ENCODE results near the gene SLC12A1. TPM values are rescaled to one million over a fixed set of nuclear protein-coding genes. Genes with fewer than 3 reads are reported as not detected.
A peak's percentile ranks its signal among the peaks of the same experiment; 100 is the strongest.

The SLC12A1 gene
- total and polyA plus RNA-seq, 2 experiments from 2014 or later, result 0.57 to 0.59 TPM

DNA sequence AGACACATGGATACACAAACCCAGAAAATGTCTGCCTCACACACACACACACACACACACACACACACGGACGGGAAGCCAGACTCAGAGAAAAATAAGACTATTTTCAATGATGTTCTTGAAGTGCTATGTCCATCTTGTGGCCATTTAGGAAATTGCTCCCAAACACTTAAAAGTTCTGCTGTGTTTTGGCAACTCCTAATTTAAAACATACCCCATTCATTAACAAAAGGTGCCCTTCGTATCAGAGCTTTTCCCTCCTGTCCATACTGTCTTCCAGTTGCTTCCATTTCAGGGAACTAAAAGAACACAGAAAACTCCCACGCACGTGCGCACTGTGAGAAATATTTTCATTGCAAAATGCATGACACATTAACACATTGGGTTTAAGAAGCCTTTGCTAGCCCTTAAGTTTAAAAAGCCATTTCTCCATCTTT, 44.6 kb downstream of the SLC12A1 start:
- Histone ChIP-seq H3K36me3 (ENCODE audit: insufficient read depth) (no peaks in the 10 kb centered on the region), H3K79me2 (replicated peaks; ENCODE audit: insufficient read depth) (no peaks in the 10 kb centered on the region), H2AFZ (peak overlapping the region; percentile 82), H4K20me1 (replicated peaks; ENCODE audit: insufficient read depth) (no peaks in the 10 kb centered on the region), H3K4me1 (ENCODE audit: insufficient read depth) (no peaks in the 10 kb centered on the region), H3K9me2 (ENCODE audit: insufficient read depth) (no peaks in the 10 kb centered on the region), H3K4me2 (no peak overlapping the region), H3K4me3 (no peak overlapping the region), H3K27me3 (ENCODE audit: insufficient read depth) (no peaks in the 10 kb centered on the region), H3K27ac (ENCODE audit: low read depth) (no peak overlapping the region), H3F3A (replicated peaks; ENCODE audit: low read depth) (no peaks in the 10 kb centered on the region)
- H3K27me3 Mint-ChIP-seq (ENCODE audit: insufficient read depth, low read depth, poor library complexity), result peaks cover 10% of the 10 kb centered on the region
- no peaks in the 10 kb centered on the region; the same call in 2 of the 3 replicates for H3K4me1 Mint-ChIP-seq
- DNase-seq (ENCODE audit: low spot score) (peak; percentile 85), ATAC-seq (peak; percentile 68)
- TF ChIP-seq JUNB (IDR thresholded peaks at IDR 0.05; ENCODE audit: unreplicated experiment) (no peak), ZNF114 (CRISPR knock-in tag; IDR thresholded peaks at IDR 0.05) (no peak), NANOG (IDR thresholded peaks at IDR 0.05; ENCODE audit: borderline replicate concordance) (no peak), ZNF331 (CRISPR knock-in tag; IDR thresholded peaks at IDR 0.05; ENCODE audit: low read depth) (no peak)
- TF ChIP-seq, protein P1, sequence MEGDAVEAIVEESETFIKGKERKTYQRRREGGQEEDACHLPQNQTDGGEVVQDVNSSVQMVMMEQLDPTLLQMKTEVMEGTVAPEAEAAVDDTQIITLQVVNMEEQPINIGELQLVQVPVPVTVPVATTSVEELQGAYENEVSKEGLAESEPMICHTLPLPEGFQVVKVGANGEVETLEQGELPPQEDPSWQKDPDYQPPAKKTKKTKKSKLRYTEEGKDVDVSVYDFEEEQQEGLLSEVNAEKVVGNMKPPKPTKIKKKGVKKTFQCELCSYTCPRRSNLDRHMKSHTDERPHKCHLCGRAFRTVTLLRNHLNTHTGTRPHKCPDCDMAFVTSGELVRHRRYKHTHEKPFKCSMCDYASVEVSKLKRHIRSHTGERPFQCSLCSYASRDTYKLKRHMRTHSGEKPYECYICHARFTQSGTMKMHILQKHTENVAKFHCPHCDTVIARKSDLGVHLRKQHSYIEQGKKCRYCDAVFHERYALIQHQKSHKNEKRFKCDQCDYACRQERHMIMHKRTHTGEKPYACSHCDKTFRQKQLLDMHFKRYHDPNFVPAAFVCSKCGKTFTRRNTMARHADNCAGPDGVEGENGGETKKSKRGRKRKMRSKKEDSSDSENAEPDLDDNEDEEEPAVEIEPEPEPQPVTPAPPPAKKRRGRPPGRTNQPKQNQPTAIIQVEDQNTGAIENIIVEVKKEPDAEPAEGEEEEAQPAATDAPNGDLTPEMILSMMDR (conservative IDR thresholded peaks at IDR 0.05; ENCODE audit: low read depth in 2 of 2), result peak; percentile 71 to 76
- TF ChIP-seq, protein P2, sequence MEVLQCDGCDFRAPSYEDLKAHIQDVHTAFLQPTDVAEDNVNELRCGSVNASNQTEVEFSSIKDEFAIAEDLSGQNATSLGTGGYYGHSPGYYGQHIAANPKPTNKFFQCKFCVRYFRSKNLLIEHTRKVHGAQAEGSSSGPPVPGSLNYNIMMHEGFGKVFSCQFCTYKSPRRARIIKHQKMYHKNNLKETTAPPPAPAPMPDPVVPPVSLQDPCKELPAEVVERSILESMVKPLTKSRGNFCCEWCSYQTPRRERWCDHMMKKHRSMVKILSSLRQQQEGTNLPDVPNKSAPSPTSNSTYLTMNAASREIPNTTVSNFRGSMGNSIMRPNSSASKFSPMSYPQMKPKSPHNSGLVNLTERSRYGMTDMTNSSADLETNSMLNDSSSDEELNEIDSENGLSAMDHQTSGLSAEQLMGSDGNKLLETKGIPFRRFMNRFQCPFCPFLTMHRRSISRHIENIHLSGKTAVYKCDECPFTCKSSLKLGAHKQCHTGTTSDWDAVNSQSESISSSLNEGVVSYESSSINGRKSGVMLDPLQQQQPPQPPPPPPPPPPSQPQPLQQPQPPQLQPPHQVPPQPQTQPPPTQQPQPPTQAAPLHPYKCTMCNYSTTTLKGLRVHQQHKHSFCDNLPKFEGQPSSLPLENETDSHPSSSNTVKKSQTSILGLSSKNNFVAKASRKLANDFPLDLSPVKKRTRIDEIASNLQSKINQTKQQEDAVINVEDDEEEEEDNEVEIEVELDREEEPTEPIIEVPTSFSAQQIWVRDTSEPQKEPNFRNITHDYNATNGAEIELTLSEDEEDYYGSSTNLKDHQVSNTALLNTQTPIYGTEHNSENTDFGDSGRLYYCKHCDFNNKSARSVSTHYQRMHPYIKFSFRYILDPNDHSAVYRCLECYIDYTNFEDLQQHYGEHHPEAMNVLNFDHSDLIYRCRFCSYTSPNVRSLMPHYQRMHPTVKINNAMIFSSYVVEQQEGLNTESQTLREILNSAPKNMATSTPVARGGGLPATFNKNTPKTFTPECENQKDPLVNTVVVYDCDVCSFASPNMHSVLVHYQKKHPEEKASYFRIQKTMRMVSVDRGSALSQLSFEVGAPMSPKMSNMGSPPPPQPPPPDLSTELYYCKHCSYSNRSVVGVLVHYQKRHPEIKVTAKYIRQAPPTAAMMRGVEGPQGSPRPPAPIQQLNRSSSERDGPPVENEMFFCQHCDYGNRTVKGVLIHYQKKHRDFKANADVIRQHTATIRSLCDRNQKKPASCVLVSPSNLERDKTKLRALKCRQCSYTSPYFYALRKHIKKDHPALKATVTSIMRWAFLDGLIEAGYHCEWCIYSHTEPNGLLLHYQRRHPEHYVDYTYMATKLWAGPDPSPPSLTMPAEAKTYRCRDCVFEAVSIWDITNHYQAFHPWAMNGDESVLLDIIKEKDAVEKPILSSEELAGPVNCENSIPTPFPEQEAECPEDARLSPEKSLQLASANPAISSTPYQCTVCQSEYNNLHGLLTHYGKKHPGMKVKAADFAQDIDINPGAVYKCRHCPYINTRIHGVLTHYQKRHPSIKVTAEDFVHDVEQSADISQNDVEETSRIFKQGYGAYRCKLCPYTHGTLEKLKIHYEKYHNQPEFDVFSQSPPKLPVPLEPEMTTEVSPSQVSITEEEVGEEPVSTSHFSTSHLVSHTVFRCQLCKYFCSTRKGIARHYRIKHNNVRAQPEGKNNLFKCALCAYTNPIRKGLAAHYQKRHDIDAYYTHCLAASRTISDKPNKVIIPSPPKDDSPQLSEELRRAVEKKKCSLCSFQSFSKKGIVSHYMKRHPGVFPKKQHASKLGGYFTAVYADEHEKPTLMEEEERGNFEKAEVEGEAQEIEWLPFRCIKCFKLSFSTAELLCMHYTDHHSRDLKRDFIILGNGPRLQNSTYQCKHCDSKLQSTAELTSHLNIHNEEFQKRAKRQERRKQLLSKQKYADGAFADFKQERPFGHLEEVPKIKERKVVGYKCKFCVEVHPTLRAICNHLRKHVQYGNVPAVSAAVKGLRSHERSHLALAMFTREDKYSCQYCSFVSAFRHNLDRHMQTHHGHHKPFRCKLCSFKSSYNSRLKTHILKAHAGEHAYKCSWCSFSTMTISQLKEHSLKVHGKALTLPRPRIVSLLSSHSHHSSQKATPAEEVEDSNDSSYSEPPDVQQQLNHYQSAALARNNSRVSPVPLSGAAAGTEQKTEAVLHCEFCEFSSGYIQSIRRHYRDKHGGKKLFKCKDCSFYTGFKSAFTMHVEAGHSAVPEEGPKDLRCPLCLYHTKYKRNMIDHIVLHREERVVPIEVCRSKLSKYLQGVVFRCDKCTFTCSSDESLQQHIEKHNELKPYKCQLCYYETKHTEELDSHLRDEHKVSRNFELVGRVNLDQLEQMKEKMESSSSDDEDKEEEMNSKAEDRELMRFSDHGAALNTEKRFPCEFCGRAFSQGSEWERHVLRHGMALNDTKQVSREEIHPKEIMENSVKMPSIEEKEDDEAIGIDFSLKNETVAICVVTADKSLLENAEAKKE (CRISPR knock-in tag; IDR thresholded peaks at IDR 0.05), result no peak
- 0 out of 2 replicates have a peak overlapping the region, but pooled peaks have one; percentile 9 for H3K27ac Mint-ChIP-seq
- no peak overlapping the region for H3K4me3 Mint-ChIP-seq
- H3K36me3 Mint-ChIP-seq (ENCODE audit: low read depth), result no peaks in the 10 kb centered on the region
- H3K9me3 Mint-ChIP-seq, result no peaks in the 10 kb centered on the region; the same call in 2 of the 3 replicates

All from GM23338 (cell line).